ENCODE data around the gene ADK. TPM values are rescaled to one million over a fixed set of nuclear protein-coding genes. Genes with fewer than 3 reads are reported as not detected.

Gene ADK
- total and polyA plus RNA-seq, 2 of the 4 experiments (the other 2 are of a cell fraction) = 30.6 to 40.9 TPM

GRCh38 chr10:74640134-74640921, 489.3 kb downstream of the ADK start:
- Histone ChIP-seq H2BK120ac (ENCODE audit: low read depth, low read length) (no peak overlapping the region), H3K23ac (ENCODE audit: low read depth, low read length) (peak overlapping the region; percentile 74), H3K27me3 (ENCODE audit: control insufficient read depth, insufficient read depth, low read length) (no peaks in the 10 kb centered on the region), H3K4me3 (ENCODE audit: insufficient read depth, low read depth, low read length) (no peak overlapping the region), H3K14ac (replicated peaks; ENCODE audit: low read depth, low read length) (peak overlapping the region; percentile 68; the same call in 1 of the 2 replicates), H4K5ac (ENCODE audit: low read depth, low read length) (peak overlapping the region; percentile 84), H3K9me3 (ENCODE audit: control insufficient read depth, insufficient read depth, low read length) (peaks cover 5% of the 10 kb centered on the region), H3K4me1 (ENCODE audit: control insufficient read depth, insufficient read depth, low read length) (peaks cover 2% of the 10 kb centered on the region; the same call in 1 of the 2 replicates), H4K20me1 (ENCODE audit: insufficient read depth, low read length) (no peaks in the 10 kb centered on the region), H4K91ac (ENCODE audit: insufficient read depth, low read depth, low read length) (no peak overlapping the region), H2BK5ac (ENCODE audit: low read depth, low read length, poor library complexity, severe bottlenecking) (no peak overlapping the region), H3K18ac (ENCODE audit: low read depth, low read length) (no peak overlapping the region), H2AFZ (replicated peaks; ENCODE audit: low read length, poor library complexity) (peak overlapping the region; percentile 47), H2BK15ac (ENCODE audit: low read depth, low read length) (no peak overlapping the region), H3K79me1 (ENCODE audit: low read depth in 1 of 2, low read length in 2 of 2) (no peaks in the 10 kb centered on the region), H2AK9ac (replicated peaks; ENCODE audit: low read depth, low read length, poor library complexity) (no peak overlapping the region), H3K9ac (ENCODE audit: low read depth, low read length) (no peak overlapping the region), H3K9me1 (ENCODE audit: insufficient read depth, low read length) (peaks cover 2% of the 10 kb centered on the region; the same call in 1 of the 2 replicates), H3K4me2 (ENCODE audit: low read depth, low read length) (no peak overlapping the region), H2BK20ac (ENCODE audit: low read depth, low read length) (no peak overlapping the region), H4K8ac (ENCODE audit: low read depth in 2 of 2, low read length in 2 of 2) (peak overlapping the region in 1 of 2 experiments; percentile 66; a peak in 2 of 4 replicates), H3K27ac (ENCODE audit: insufficient read depth, low read length) (no peak overlapping the region), H3K56ac (ENCODE audit: extremely low read depth, insufficient read depth, low read length) (no peak overlapping the region), H2AK5ac (ENCODE audit: low read depth, low read length) (no peak overlapping the region), H3K36me3 (ENCODE audit: control insufficient read depth, insufficient read depth, low read length) (no peaks in the 10 kb centered on the region), H3K4ac (ENCODE audit: low read depth, low read length) (peak overlapping the region; percentile 36; the same call in 1 of the 2 replicates)
- TF ChIP-seq USF2 (IDR thresholded peaks at IDR 0.05; ENCODE audit: low read depth, low read length) = no peak
- WGBS, 2 experiments (ENCODE audit: extremely low coverage in 2 of 2, insufficient read length in 1 of 2) = no CpG with 5 or more reads among the region's 5 CpGs
- CTCF ChIA-PET = interaction anchor here (0.6 kb wide), 1 partner anchor 44 kb away, joined by 3 read pairs; no protein-coding TSS in a partner anchor
- peak; percentile 54 for ATAC-seq (ENCODE audit: low read depth)
- POLR2A ChIA-PET (ENCODE audit: unreplicated experiment) = no interaction called here
- BruUV-seq (replicated peaks) = no TSS peak
- intact Hi-C loops (cut with micrococcal nuclease) (no loop called here), in situ Hi-C loops (cut with MboI; ENCODE audit: low sequenced_read_pairs) (no loop called here), dilution Hi-C loops (cut with HindIII; ENCODE audit: low sequenced_read_pairs, unreplicated experiment) (no loop called here)
- peak; percentile 9 for DNase-seq

All from IMR-90 (cell line).